SK-N-SH (cell line): Measurements from ENCODE around the gene DSCAM.

ENCODE experiments used
- CHD2 ChIP-seq: fragments of 150-350 bp; IDR thresholded peaks from 2 replicates; pipeline ENCODE4 v1.6.1; 2018; ENCODE audit warnings: low read length; ENCODE audit not compliant: partially characterized antibody
- CTCF ChIP-seq: fragments of 200-600 bp; sonication (generic); IDR thresholded peaks from 2 replicates; pipeline ENCODE4 v1.6.1; 2017; ENCODE audit warnings: antibody characterized with exemption, mild to moderate bottlenecking, moderate library complexity
- GABPA ChIP-seq: IDR thresholded peaks from 2 replicates; pipeline ENCODE4 v1.4.0; 2012; ENCODE audit warnings: low read depth, mild to moderate bottlenecking
- NRF1 ChIP-seq: IDR thresholded peaks from 2 replicates; pipeline ENCODE4 v1.6.1; 2012; ENCODE audit warnings: low read depth, mild to moderate bottlenecking, low read length
- POLR2AphosphoS5 ChIP-seq: IDR thresholded peaks from 2 replicates; pipeline ENCODE4 v1.6.1; 2012; ENCODE audit warnings: low read depth, low read length
- RFX5 ChIP-seq: IDR thresholded peaks from 2 replicates; pipeline ENCODE4 v1.6.1; 2012; ENCODE audit warnings: mild to moderate bottlenecking, improper control_type of control experiment, low read length
- RXRA ChIP-seq: IDR thresholded peaks from 2 replicates; pipeline ENCODE4 v1.4.0; 2012; ENCODE audit warnings: low read depth, mild to moderate bottlenecking, borderline replicate concordance
- SMC3 ChIP-seq: IDR thresholded peaks from 2 replicates; pipeline ENCODE4 v1.6.1; 2012; ENCODE audit warnings: low read depth, low read length, improper control_type of control experiment
- YY1 ChIP-seq: IDR thresholded peaks from 2 replicates; pipeline ENCODE4 v1.4.0; 2012; ENCODE audit warnings: low read depth, mild to moderate bottlenecking
- TF ChIP-seq, protein P1 (sequence below): IDR thresholded peaks from 2 replicates; pipeline ENCODE4 v1.4.0; 2012; ENCODE audit warnings: low read depth, borderline replicate concordance

- TF ChIP-seq GABPA (no peak), RXRA (no peak), CTCF (no peak), SMC3 (no peak), NRF1 (no peak), RFX5 (no peak), CHD2 (no peak), POLR2AphosphoS5 (no peak), YY1 (no peak)
- TF ChIP-seq, protein P1, sequence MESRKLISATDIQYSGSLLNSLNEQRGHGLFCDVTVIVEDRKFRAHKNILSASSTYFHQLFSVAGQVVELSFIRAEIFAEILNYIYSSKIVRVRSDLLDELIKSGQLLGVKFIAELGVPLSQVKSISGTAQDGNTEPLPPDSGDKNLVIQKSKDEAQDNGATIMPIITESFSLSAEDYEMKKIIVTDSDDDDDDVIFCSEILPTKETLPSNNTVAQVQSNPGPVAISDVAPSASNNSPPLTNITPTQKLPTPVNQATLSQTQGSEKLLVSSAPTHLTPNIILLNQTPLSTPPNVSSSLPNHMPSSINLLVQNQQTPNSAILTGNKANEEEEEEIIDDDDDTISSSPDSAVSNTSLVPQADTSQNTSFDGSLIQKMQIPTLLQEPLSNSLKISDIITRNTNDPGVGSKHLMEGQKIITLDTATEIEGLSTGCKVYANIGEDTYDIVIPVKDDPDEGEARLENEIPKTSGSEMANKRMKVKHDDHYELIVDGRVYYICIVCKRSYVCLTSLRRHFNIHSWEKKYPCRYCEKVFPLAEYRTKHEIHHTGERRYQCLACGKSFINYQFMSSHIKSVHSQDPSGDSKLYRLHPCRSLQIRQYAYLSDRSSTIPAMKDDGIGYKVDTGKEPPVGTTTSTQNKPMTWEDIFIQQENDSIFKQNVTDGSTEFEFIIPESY, result no peak
Measured at GRCh38 chr21:40095477-40095876, 751.5 kb downstream of the DSCAM start.
